HepG2 (cell line): ENCODE measurements around the gene SEPHS2. TPM values are rescaled to one million over a fixed set of nuclear protein-coding genes. Genes with fewer than 3 reads are reported as not detected.

Experiments used
- FOSL1 ChIP-seq: sonication (generic); formaldehyde crosslinking; IDR thresholded peaks from 2 replicates; pipeline ENCODE4 v1.9.0; 2021; ENCODE audit warnings: missing genetic modification reagents, borderline replicate concordance
- ISL2 ChIP-seq: sonication (generic); formaldehyde crosslinking; IDR thresholded peaks from 2 replicates; pipeline ENCODE4 v1.5.0; 2020; ENCODE audit warnings: missing genetic modification reagents
- MTF2 ChIP-seq: sonication (generic); formaldehyde crosslinking; IDR thresholded peaks from 2 replicates; pipeline ENCODE4 v1.5.0; 2020; ENCODE audit warnings: missing genetic modification reagents, borderline replicate concordance
- RARA ChIP-seq: IDR thresholded peaks from 2 replicates; pipeline ENCODE4 v1.6.1; 2016; ENCODE audit warnings: missing genetic modification reagents, missing compliant biosample characterization
- RCOR2 ChIP-seq: IDR thresholded peaks from 2 replicates; pipeline ENCODE4 v1.6.1; 2016; ENCODE audit warnings: missing biosample characterization, missing genetic modification reagents
- SMAD9 ChIP-seq: sonication (generic); formaldehyde crosslinking; IDR thresholded peaks from 2 replicates; pipeline ENCODE4 v1.5.1; 2020; ENCODE audit warnings: mild to moderate bottlenecking, missing genetic modification reagents
- SMYD3 ChIP-seq: sonication (generic); formaldehyde crosslinking; IDR thresholded peaks from 2 replicates; pipeline ENCODE4 v1.8.1; 2023; ENCODE audit warnings: mild to moderate bottlenecking, missing genetic modification reagents
- STAT5B ChIP-seq: sonication (generic); formaldehyde crosslinking; IDR thresholded peaks from 2 replicates; pipeline ENCODE4 v1.4.0; 2020; ENCODE audit warnings: missing genetic modification reagents
- ZBED4 ChIP-seq: sonication (generic); formaldehyde crosslinking; IDR thresholded peaks from 2 replicates; pipeline ENCODE4 v1.4.0; 2020; ENCODE audit warnings: missing genetic modification reagents, borderline replicate concordance
- ZNF230 ChIP-seq: sonication (generic); formaldehyde crosslinking; IDR thresholded peaks from 2 replicates; pipeline ENCODE4 v1.4.0; 2020; ENCODE audit warnings: mild to moderate bottlenecking, missing genetic modification reagents
- ZNF281 ChIP-seq: sonication (generic); formaldehyde crosslinking; IDR thresholded peaks from 2 replicates; pipeline ENCODE4 v1.4.0; 2020; ENCODE audit warnings: missing genetic modification reagents, borderline replicate concordance
- ZNF282 ChIP-seq: fragments of 450-650 bp; IDR thresholded peaks from 2 replicates; pipeline ENCODE4 v1.6.1; 2018; ENCODE audit not compliant: partially characterized antibody
- ZNF317 ChIP-seq: sonication (generic); formaldehyde crosslinking; IDR thresholded peaks from 2 replicates; pipeline ENCODE4 v1.5.0; 2020; ENCODE audit warnings: mild to moderate bottlenecking, missing genetic modification reagents
- ZNF337 ChIP-seq: sonication (generic); formaldehyde crosslinking; IDR thresholded peaks from 2 replicates; pipeline ENCODE4 v1.5.1; 2020; ENCODE audit warnings: missing genetic modification reagents, low read depth, mild to moderate bottlenecking, borderline replicate concordance
- ZNF549 ChIP-seq: sonication (generic); formaldehyde crosslinking; IDR thresholded peaks from 2 replicates; pipeline ENCODE4 v1.5.0; 2020; ENCODE audit warnings: missing genetic modification reagents
- ZNF564 ChIP-seq: sonication (generic); formaldehyde crosslinking; IDR thresholded peaks from 2 replicates; pipeline ENCODE4 v1.8.1; 2023; ENCODE audit warnings: mild to moderate bottlenecking, missing genetic modification reagents
- ZNF597 ChIP-seq: sonication (generic); formaldehyde crosslinking; IDR thresholded peaks from 2 replicates; pipeline ENCODE4 v1.5.0; 2020; ENCODE audit warnings: missing genetic modification reagents
- ZNF652 ChIP-seq: IDR thresholded peaks from 2 replicates; pipeline ENCODE4 v1.6.1; 2016; ENCODE audit warnings: low read depth, borderline replicate concordance
- ZNF816 ChIP-seq: sonication (generic); formaldehyde crosslinking; IDR thresholded peaks from 2 replicates; pipeline ENCODE4 v1.8.0; 2022; ENCODE audit warnings: missing genetic modification reagents, mild to moderate bottlenecking, borderline replicate concordance
- polyA plus RNA-seq, 8 experiments: library from polyadenylated mRNA; depleted of rRNA in 3 of 8; stranded (reverse) in 7 of 8; unstranded in 1 of 8; fragments of >200 nt; fragmentation: Illumina TruSeq in 4 of 8; extraction: Trizol in 4 of 8; gene quantifications; 2 replicates each; pipeline versions ENCODE4 v1.2.1 to v1.2.3, GENCODE V29; 2011 to 2016; ENCODE audit warnings: low read depth in 4 of 8, missing spikeins in 1 of 8, mixed read lengths in 1 of 8; ENCODE audit not compliant: insufficient read depth in 1 of 8
- total RNA-seq, 5 experiments: library from RNA; depleted of rRNA; stranded (reverse); fragments of >200 nt; fragmentation: Illumina TruSeq; extraction: Trizol; gene quantifications; 2 replicates each; pipeline ENCODE4 v1.2.3, GENCODE V29; 2016; ENCODE audit warnings: low read depth in 1 of 5
- TF ChIP-seq, protein P1 (sequence below): sonication (generic); formaldehyde crosslinking; IDR thresholded peaks from 2 replicates; pipeline ENCODE4 v1.5.0; 2020; ENCODE audit warnings: mild to moderate bottlenecking, missing genetic modification reagents

Gene SEPHS2
- total and polyA plus RNA-seq, 2 of the 13 experiments (the other 11 are each of a cell fraction or from before 2014, with no cell fraction given) = 20.7 to 127 TPM

DNA sequence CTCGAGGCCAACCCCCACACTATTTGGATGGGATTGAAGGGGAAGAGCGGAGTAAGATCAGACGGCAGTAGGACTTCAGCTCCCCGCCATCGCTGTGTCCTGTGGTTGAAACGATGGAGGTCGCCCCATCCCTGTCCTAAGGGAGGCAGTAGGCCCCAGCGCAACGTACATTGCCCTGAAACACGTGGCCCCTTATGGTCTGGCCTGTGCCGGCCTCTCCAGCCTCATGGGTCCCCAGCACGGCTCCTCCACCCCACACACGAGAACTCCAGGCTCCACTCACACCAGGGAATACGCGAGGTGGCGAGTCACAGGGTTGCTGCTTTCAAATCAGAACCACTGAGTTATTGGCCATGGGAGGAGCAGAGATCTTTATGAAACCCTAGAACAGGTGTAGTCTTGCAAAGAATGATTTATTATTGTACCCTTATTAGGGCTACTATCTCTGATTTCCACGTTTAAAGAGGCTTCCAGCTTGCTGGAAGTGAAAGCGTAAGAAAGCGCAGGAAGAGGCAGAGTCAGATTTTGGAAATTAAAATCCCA, 15.2 kb downstream of the SEPHS2 start (continued):
- TF ChIP-seq ZNF317 (CRISPR knock-in tag) (no peak), SMYD3 (CRISPR knock-in tag) (0 out of 2 replicates have a peak, but pooled peaks have one; percentile 64), ISL2 (CRISPR knock-in tag) (no peak), ZNF597 (CRISPR knock-in tag) (no peak), SMAD9 (CRISPR knock-in tag) (no peak), RARA (CRISPR knock-in tag) (no peak), ZNF230 (CRISPR knock-in tag) (no peak; the same call in 1 of the 2 replicates), ZNF282 (no peak), STAT5B (no peak), ZNF337 (CRISPR knock-in tag) (no peak; the same call in 1 of the 2 replicates), FOSL1 (CRISPR knock-in tag) (no peak), RCOR2 (CRISPR knock-in tag) (no peak; the same call in 1 of the 2 replicates), ZNF652 (CRISPR knock-in tag) (no peak; the same call in 1 of the 2 replicates), ZNF281 (0 out of 2 replicates have a peak, but pooled peaks have one; percentile 12), MTF2 (no peak; the same call in 1 of the 2 replicates), ZNF549 (no peak), ZNF564 (CRISPR knock-in tag) (peak; percentile 56; the same call in 1 of the 2 replicates), ZBED4 (0 out of 2 replicates have a peak, but pooled peaks have one; percentile 8), ZNF816 (no peak; the same call in 1 of the 2 replicates)
- TF ChIP-seq, protein P1, sequence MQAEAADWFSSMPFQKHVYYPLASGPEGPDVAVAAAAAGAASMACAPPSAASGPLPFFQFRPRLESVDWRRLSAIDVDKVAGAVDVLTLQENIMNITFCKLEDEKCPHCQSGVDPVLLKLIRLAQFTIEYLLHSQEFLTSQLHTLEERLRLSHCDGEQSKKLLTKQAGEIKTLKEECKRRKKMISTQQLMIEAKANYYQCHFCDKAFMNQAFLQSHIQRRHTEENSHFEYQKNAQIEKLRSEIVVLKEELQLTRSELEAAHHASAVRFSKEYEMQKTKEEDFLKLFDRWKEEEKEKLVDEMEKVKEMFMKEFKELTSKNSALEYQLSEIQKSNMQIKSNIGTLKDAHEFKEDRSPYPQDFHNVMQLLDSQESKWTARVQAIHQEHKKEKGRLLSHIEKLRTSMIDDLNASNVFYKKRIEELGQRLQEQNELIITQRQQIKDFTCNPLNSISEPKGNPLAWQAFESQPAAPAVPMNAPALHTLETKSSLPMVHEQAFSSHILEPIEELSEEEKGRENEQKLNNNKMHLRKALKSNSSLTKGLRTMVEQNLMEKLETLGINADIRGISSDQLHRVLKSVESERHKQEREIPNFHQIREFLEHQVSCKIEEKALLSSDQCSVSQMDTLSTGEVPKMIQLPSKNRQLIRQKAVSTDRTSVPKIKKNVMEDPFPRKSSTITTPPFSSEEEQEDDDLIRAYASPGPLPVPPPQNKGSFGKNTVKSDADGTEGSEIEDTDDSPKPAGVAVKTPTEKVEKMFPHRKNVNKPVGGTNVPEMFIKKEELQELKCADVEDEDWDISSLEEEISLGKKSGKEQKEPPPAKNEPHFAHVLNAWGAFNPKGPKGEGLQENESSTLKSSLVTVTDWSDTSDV (CRISPR knock-in tag) = peak; percentile 84; the same call in 1 of the 2 replicates
